HCT116 (cell line): Measurements from ENCODE around the gene POLR3H.

Experiments used
- ATF3 ChIP-seq: IDR thresholded peaks from 2 replicates; pipeline ENCODE4 v1.6.1; 2012
- CBX3 ChIP-seq: IDR thresholded peaks from 2 replicates; pipeline ENCODE4 v1.6.1; 2012; ENCODE audit warnings: low read depth
- CTCF ChIP-seq, 3 experiments: fragments of 200-600 bp in 1 of 3; sonication (generic) in 1 of 3; IDR thresholded peaks in 2 of 3; conservative IDR thresholded peaks in 1 of 3; 2 replicates each; pipeline ENCODE4 v1.5.1; 2012 to 2017; ENCODE audit warnings: low read depth in 2 of 3, low read length in 2 of 3, antibody characterized with exemption in 1 of 3, borderline replicate concordance in 1 of 3, control low read depth in 1 of 3, mild to moderate bottlenecking in 1 of 3, mixed read lengths in 1 of 3, mixed run types in 1 of 3, moderate library complexity in 1 of 3; ENCODE audit not compliant: insufficient read depth in 1 of 3
- EZH2 ChIP-seq: fragments of 200-600 bp; sonication (generic); IDR thresholded peaks from 2 replicates; pipeline ENCODE4 v1.6.1; 2017; ENCODE audit warnings: antibody characterized with exemption, mixed run types
- FOSL1 ChIP-seq: IDR thresholded peaks from 2 replicates; pipeline ENCODE4 v1.6.1; 2012; ENCODE audit warnings: low read depth
- JUND ChIP-seq: IDR thresholded peaks from 2 replicates; pipeline ENCODE4 v1.6.1; 2012
- MAX ChIP-seq: IDR thresholded peaks from 2 replicates; pipeline ENCODE4 v1.6.1; 2012
- POLR2A ChIP-seq: IDR thresholded peaks from 2 replicates; pipeline ENCODE4 v1.7.0; 2011; ENCODE audit warnings: borderline replicate concordance; ENCODE audit not compliant: insufficient read depth, insufficient read length; ENCODE audit errors: extremely low read depth
- POLR2AphosphoS5 ChIP-seq: IDR thresholded peaks from 2 replicates; pipeline ENCODE4 v1.6.1; 2011; ENCODE audit warnings: mild to moderate bottlenecking, low read depth, low read length, moderate library complexity
- RAD21 ChIP-seq: IDR thresholded peaks from 2 replicates; pipeline ENCODE4 v1.6.1; 2012; ENCODE audit warnings: low read depth, mild to moderate bottlenecking
- SIN3A ChIP-seq: IDR thresholded peaks from 2 replicates; pipeline ENCODE4 v1.6.1; 2012; ENCODE audit warnings: low read depth
- TCF7L2 ChIP-seq: IDR thresholded peaks from 2 replicates; pipeline ENCODE4 v1.7.0; 2011; ENCODE audit warnings: borderline replicate concordance, inconsistent platforms; ENCODE audit not compliant: insufficient read depth, insufficient read length; ENCODE audit errors: extremely low read depth
- ZNF274 ChIP-seq: fragments of 200-500 bp; sonication (Bioruptor generic); IDR thresholded peaks from 2 replicates; pipeline ENCODE4 v1.6.1; 2014; ENCODE audit warnings: mild to moderate bottlenecking, low read depth, low read length, inconsistent platforms

GRCh38 chr22:41524809-41525449 is 19.3 kb downstream of the POLR3H start:
- TF ChIP-seq CTCF (IDR thresholded peaks at IDR 0.05 in 2 of 3, conservative IDR thresholded peaks at IDR 0.05 in 1 of 3; ENCODE audit: borderline replicate concordance in 1 of 3, insufficient read depth in 1 of 3, low read depth in 2 of 3, low read length in 2 of 3): no peak
- no peak for TF ChIP-seq SIN3A
- TF ChIP-seq POLR2A: no peak
- no peak for TF ChIP-seq FOSL1
- no peak for TF ChIP-seq MAX
- TF ChIP-seq ATF3: no peak
- TF ChIP-seq POLR2AphosphoS5: no peak
- no peak for TF ChIP-seq RAD21
- TF ChIP-seq TCF7L2: no peak
- no peak for TF ChIP-seq ZNF274
- no peak; the same call in 1 of the 2 replicates for TF ChIP-seq JUND
- no peak for TF ChIP-seq EZH2
- TF ChIP-seq CBX3: no peak
